Neural progenitor cell (in vitro differentiated cells): ENCODE measurements around the gene ZBP1.

ENCODE experiments used
- CTCF ChIP-seq: fragments of 200-600 bp; sonication (generic); IDR thresholded peaks from 2 replicates; pipeline ENCODE4 v1.5.1; 2017; ENCODE audit warnings: antibody characterized with exemption, mild to moderate bottlenecking
- EZH2 ChIP-seq: fragments of 200-600 bp; sonication (generic); IDR thresholded peaks from 2 replicates; pipeline ENCODE4 v1.6.1; 2017; ENCODE audit warnings: antibody characterized with exemption, mild to moderate bottlenecking, moderate library complexity
- EZH2phosphoT487 ChIP-seq: fragments of 200-600 bp; sonication (generic); IDR thresholded peaks from 2 replicates; pipeline ENCODE4 v1.6.1; 2017; ENCODE audit warnings: antibody characterized with exemption

- TF ChIP-seq CTCF = no peak
- TF ChIP-seq EZH2 = no peak
- TF ChIP-seq EZH2phosphoT487 = no peak
Observed at GRCh38 chr20:57618091-57618763, 2.0 kb downstream of the ZBP1 start.
